Stimulated activated CD4-positive, alpha-beta T cell treated with anti-CD3 and anti-CD28 coated beads, Interleukin-4, amount 100 ng/mL, for 24 hours (primary cell): ENCODE data around the gene CLIP1.
"Not testable (repeated sequence)": the region's sequence is repeated elsewhere in the genome, so short reads cannot be mapped to it uniquely, and the experiment has no call there.

Source experiments
- DNase-seq: peaks from one replicate; pipeline ENCODE4 v3.0.0-alpha.2; 2020

CLIP1 gene

DNA sequence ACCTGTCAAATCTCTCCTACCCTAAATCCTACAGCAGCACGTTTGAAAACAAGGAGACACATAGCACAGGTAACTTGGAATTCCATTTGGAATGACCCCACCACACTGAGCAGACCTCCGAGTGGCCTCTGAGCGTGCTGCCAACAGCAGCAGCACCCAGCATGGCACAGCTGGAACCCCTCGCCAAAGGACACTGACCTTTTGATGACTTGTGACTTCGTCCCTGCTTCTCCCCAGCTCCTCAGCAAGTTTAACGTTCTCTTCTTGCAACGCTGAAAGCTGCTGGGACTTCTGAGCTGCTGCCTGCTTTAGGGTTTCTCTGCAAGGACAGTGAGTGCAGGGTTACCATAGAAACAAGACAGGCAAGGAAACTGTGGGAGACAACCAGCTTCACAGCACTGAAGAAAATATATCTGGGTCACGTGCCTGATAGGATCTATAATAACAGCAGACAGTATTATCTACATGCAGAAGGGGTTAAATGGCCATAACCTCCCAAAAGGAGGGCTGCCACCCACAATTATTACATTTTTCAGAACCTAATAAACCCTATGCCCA lies 112.8 kb downstream of the CLIP1 start:
- DNase-seq, result no peak

GRCh38 chr12:122308811-122309210 lies 113.7 kb downstream of the CLIP1 start:
- DNase-seq, result no peak

GRCh38 chr12:122306407-122306806 lies 116.1 kb downstream of the CLIP1 start:
- DNase-seq, result no peak

DNA sequence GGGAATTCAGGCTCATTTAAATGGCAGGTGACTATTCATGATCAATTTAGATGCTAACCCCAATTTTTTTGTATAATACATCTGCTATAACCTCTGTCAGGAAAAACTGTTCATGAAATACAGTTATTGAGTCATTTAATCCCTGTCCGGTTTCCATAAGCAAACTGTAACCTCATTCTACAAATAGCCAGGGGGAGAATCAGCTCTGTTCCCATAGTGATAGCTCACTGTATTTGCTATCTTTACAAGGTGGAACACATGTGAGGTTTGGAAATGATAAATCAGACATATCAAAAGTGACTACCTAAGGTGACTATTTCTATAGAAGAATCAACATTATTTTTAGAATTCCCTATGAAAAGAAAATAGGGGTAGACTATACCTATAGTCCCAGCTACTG lies 117.5 kb downstream of the CLIP1 start:
- no peak for DNase-seq

- no peak for DNase-seq
Measured at GRCh38 chr12:122303068-122303467, 119.4 kb downstream of the CLIP1 start.

GRCh38 chr12:122298071-122298748 lies 124.3 kb downstream of the CLIP1 start:
- DNase-seq, result no peak

DNA sequence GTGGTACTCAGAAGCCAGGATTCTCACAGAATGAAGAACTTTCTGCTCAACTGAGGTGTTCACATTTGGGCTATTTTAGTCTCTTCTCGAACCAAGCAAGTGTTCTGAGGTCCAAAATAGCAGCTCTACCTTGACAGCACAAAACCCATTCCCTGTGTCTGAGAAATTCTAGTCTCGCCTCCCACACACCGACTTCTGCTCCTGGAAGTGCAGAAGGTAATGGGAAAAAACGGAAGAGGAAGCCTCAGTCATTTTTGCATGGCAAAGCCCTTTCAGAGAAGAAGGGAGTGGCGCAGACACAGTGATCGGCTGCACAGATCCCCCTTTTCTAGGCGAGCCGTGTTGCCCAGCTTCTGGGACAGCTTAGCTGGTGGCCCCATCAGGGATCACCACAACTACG lies 125.0 kb downstream of the CLIP1 start:
- no peak for DNase-seq

GRCh38 chr12:122295877-122296276 lies 126.6 kb downstream of the CLIP1 start:
- DNase-seq, result no peak

DNA sequence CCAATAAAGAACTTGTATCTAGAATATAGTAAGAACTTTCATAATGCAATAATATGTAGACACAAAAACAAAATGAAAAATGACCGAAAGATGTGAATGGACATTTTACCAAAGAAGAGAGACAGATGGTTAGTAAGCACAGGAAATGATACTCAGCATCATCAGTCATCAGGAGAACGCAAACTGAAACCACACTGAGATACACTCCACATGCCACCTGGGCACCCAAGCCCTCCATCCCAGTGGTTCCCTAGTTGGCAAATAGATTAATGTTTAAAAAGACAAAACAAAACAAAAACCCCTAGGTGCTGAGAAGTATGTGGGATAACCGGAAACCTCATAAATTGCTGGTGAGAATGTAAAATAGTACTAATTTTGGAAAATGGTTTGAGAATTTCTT lies 129.4 kb downstream of the CLIP1 start:
- no peak for DNase-seq

DNA sequence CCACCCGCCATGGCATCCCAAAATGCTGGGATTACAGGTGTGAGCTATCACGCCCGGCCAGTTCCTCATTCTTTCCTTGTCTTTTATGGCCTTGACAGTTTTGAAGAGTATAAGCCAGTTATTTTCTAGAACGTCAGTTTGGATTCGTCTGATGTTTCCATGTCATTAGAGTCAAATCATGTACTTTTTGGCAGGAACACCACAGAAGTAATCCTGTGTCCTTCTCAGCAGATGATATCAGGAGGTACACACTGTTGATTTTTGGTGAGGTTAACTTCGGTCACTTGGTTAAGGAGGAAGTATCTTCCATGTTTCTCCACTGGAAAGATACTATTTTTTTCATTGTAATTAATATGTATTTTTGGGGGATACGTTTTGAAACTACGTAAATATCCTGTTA lies 131.0 kb downstream of the CLIP1 start:
- DNase-seq, result no peak

DNA sequence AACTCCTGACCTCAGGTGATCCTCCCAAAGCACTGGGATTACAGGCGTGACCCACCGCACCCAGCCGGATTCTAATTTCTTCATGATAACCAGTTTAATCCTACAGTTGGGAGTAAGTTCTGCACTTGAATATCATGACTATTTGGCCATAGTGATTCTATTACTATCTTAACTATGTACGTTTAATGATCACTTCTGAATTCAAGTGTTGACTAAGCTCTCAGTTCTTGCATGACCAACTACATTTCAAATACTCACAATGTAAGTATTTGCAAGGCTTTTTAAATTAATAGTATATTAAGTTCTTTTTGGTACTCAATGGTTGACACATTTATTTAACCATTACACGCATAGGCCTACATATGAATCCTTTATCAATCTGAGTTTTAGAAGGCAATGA lies 138.8 kb downstream of the CLIP1 start:
- DNase-seq, result no peak

- no peak for DNase-seq
Measured at GRCh38 chr12:122282061-122282460, 140.4 kb downstream of the CLIP1 start.

DNA sequence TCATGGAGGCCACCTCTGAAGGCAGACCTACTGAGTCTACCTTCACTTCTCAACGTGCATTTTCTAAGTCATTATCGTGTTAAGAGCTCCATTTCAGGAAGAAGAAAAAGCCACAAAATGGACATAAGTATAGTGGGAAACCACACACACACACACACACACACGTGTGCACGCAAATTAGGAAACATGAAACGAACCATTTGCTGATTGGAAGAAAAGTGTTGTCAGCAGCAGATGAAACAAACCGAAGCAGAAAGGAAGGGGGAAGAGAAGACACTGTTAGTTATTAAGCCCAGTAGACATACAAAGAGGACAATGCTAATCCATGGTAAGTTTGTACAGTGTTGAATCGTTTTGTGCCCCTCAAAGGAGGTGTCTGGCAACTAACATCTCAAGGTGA lies 146.2 kb downstream of the CLIP1 start:
- DNase-seq, result no peak

DNA sequence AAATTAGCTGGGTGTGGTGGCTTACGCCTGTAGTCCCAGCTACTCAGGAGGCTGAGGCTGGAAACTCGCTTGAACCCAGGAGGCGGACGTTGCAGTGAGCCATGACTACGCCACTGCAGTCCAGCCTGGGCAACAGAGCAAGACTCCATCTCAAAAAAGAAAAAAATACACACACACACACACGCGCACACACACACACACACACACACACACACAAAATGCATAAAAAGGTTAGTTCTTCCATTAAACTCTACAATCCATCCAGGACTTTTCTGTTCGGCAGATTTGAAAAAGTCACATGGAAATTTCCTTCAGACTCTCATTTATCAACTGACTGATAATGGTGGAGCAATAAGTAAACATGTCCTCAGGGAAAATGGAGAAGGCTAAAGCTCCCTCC lies 147.0 kb downstream of the CLIP1 start:
- DNase-seq, result no peak

DNA sequence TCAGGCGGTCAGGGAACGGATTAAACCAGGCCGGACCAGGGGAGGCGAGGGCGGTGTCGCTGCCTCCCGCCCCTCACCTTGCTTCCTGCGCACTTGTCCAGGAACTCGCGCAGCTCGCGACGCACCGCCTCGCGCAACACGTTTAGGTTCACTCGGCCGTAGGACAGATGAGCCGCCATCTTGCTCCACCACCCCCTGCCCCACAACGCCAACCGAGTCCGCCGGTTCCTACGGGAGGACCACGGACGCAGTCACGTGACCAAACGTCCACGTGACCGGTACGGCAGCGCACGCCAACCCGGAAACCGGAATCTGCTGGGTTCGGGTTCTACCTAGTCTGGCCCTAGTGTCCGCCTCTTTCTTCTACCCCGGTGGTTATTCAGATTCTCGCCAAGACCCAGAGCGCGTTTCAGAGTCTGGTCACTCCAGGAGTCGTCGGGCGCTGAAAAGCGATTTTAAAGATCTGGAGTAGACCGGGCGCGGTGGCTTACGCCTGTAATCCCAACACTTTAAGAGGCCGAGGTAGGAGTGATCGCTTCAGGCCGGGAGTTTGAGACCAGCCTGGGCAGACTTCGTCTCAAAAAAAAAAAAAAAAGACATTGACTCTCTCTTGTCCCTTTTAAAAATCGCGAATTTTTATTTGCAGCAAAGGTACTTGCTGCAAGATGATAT lies 156.1 kb downstream of the CLIP1 start, which contains the start of gene VPS33A:
VPS33A (minus strand) TSS at position 265 of the 672 bp plus-strand sequence; CDS start at position 179, 86 bp downstream.
- DNase-seq, result peak; percentile 96

- peak; percentile 44 for DNase-seq
Measured at GRCh38 chr12:122265886-122266229, 156.6 kb downstream of the CLIP1 start.

- no peak for DNase-seq
Measured at GRCh38 chr12:122265476-122265875, 157.0 kb downstream of the CLIP1 start.

- not testable (repeated sequence) for DNase-seq
Measured at GRCh38 chr12:122260735-122261134, 161.7 kb downstream of the CLIP1 start.

GRCh38 chr12:122258939-122259338 lies 163.5 kb downstream of the CLIP1 start:
- not testable (repeated sequence) for DNase-seq

GRCh38 chr12:122258462-122258861 lies 164.0 kb downstream of the CLIP1 start:
- DNase-seq, result not testable (repeated sequence)

- no peak for DNase-seq
Measured at GRCh38 chr12:122250536-122250935, 171.9 kb downstream of the CLIP1 start.

DNA sequence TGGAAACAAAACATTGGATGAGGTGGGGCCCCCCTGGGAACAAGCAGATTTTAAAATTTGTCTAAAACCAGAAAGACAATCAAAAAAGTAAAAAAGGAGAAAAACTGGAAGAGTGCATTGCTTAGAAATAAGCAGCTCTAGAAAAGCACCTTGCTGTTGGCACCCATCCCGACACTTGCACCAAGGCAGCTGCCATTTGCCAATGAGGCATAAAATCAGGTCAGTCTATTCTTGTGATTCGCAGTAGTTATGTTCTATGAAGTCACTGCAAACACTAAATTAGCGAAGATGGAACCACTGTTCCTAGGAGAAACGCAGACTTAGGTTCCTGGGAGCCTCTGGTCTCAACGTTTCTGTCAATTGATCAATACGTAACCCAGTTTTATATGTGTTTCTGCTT lies 172.4 kb downstream of the CLIP1 start:
- no peak for DNase-seq

DNA sequence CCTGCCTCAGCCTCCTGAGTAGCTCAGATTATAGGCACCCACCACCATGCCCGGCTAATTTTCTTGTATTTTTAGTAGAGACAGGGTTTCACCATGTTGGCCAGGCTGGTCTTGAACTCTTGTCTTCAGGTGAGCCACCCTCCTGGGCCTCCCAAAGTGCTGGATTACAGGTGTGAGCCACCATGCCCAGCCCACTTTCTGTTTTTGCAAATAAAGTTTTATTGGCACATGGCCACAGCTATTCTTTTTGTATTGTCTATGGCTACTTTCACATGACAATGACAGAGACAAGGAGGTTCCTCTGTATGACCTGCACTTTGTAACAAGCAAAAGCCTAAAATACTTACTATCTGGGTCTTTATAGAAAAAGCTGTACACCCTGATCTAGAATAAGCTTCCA lies 176.9 kb downstream of the CLIP1 start:
- no peak for DNase-seq

DNA sequence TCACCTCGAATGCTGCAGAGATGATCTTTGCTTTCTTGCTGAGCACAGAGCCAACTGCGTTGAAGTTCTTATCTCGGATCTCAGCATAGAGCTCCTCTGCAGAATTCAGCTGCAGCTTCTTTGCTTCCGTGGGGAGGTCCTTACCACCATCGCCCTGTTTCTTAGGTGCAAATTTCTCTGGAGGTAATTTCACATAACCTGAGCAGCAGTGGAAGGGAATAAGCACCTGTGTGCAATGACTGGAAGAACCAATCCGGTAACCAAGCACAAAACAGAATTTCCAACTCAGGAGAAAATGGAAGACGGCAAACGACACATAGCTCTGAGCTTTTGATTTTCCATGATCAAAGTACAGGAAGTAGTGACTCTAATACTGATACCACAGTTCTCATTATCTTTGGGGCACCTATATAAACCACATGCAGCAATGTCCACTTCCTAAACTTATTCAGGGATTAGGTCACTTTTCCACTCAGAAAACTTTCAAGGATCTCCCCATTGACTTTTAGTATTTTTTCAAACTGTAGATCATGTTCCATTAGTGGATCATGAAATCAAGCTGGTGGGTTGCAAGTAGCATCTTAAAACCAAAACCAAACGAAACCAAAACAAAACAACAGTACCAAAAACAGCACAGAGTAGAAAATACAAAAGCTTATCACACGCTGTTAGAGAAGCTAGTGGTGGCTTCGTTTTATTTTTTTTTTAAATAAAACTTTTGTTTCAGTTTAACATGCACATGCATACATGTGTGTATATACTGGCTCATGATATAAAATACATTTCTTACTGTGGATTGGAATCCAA lies 177.7 kb downstream of the CLIP1 start:
- DNase-seq, result peak; percentile 7
